ENCODE data around the gene SBNO2.

DNA sequence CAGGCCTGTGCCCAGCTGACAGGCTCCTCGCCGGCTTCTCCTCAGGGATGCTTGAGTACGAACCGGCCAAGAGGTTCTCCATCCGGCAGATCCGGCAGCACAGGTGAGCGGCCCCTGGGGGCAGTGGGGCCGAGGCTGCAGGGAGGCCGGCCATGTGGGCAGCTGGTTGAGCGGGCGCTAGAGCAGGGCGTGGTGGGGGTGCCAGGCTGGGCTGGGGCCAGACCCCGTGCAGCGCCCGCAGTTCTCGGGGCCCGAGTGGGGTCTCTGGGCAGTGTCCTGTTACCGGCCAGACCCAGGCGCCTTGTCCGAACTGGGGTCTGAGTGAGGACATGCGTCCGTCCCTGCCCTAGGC is 47.8 kb upstream of the SBNO2 start:
- TF ChIP-seq, protein P1, sequence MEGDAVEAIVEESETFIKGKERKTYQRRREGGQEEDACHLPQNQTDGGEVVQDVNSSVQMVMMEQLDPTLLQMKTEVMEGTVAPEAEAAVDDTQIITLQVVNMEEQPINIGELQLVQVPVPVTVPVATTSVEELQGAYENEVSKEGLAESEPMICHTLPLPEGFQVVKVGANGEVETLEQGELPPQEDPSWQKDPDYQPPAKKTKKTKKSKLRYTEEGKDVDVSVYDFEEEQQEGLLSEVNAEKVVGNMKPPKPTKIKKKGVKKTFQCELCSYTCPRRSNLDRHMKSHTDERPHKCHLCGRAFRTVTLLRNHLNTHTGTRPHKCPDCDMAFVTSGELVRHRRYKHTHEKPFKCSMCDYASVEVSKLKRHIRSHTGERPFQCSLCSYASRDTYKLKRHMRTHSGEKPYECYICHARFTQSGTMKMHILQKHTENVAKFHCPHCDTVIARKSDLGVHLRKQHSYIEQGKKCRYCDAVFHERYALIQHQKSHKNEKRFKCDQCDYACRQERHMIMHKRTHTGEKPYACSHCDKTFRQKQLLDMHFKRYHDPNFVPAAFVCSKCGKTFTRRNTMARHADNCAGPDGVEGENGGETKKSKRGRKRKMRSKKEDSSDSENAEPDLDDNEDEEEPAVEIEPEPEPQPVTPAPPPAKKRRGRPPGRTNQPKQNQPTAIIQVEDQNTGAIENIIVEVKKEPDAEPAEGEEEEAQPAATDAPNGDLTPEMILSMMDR (IDR thresholded peaks at IDR 0.05) = no peak
- TF ChIP-seq POLR2A (IDR thresholded peaks at IDR 0.05) = no peak
